ENCODE results near the gene ARHGDIA.

GRCh38 chr17:81865358-81865732 lies 5.8 kb downstream of the ARHGDIA start:
- TF ChIP-seq POLR2A (IDR thresholded peaks at IDR 0.05; ENCODE audit: low read depth, low read length) = no peak
- no peak for TF ChIP-seq PAX5 (IDR thresholded peaks at IDR 0.05; ENCODE audit: insufficient read depth, low read length, severe bottlenecking)

Data from GM12891 (cell line).